Left lung (tissue), 14 donors: ENCODE results near the gene JAZF1. TPM values are rescaled to one million over a fixed set of nuclear protein-coding genes. Genes with fewer than 3 reads are reported as not detected.

Experiments
- ATAC-seq: fragments of 200-7000 bp; cut with Tn5 transposase; one replicate; pipeline ENCODE4 v1.9.1; 2020; ENCODE audit warnings: moderate library complexity
- DNase-seq, 4 donors: peaks; one replicate each; pipeline ENCODE4 v3.0.0-alpha.2; 2013 to 2020
- H3K27ac ChIP-seq, 2 donors: fragments of 200-600 bp; sonication (generic) in 1 of 2; one replicate each; pipeline versions ENCODE4 v1.5.0 to v1.8.0; 2020 to 2021
- H3K27me3 ChIP-seq, 2 donors: fragments of 200-600 bp; sonication (generic) in 1 of 2; one replicate each; pipeline versions ENCODE4 v1.5.0 to v1.8.0; 2020 to 2021
- H3K36me3 ChIP-seq, 2 donors: fragments of 200-600 bp; sonication (generic) in 1 of 2; one replicate each; pipeline versions ENCODE4 v1.5.0 to v1.8.0; 2020 to 2021
- H3K4me1 ChIP-seq, 2 donors: fragments of 200-600 bp; one replicate each; pipeline ENCODE4 v1.8.0; 2021
- H3K4me3 ChIP-seq, 2 donors: fragments of 200-600 bp; sonication (generic) in 1 of 2; one replicate each; pipeline versions ENCODE4 v1.5.0 to v1.8.0; 2020 to 2021; ENCODE audit warnings: mild to moderate bottlenecking in 1 of 2
- H3K9me3 ChIP-seq, 2 donors: fragments of 200-600 bp; sonication (generic) in 1 of 2; one replicate each; pipeline versions ENCODE4 v1.5.0 to v1.8.0; 2020 to 2021
- intact Hi-C, 2 donors: fragments of 100-400 bp; cut with DNase I; formaldehyde crosslinking; loops; one replicate each; pipeline versions ENCODE4 v1.11.2 to v1.14.2; 2022
- long read RNA-seq, 12 donors: library from polyadenylated mRNA in 2 of 12; unstranded in 2 of 12; transcript quantifications; one replicate each; pipeline ENCODE4 v2.0.0 and lab custom pipeline, GENCODE V29; 2019 to 2026
- polyA plus RNA-seq, 6 donors: library from polyadenylated mRNA; unstranded; fragments of 120-200 nt; gene quantifications; one replicate each; pipeline ENCODE4 v1.2.1, GENCODE V29; 2013; ENCODE audit not compliant: insufficient read length in 6 of 6
- total RNA-seq, 2 donors: library from RNA; stranded (reverse); fragmentation: NEBNext Ultra II Directional; extraction: Animal tissue kit (Norgen Biotek cat#: 25700); gene quantifications; one replicate each; pipeline ENCODE4 v1.2.1, GENCODE V29; 2021
- TF ChIP-seq, protein P1 (sequence below), 2 donors: fragments of 200-600 bp; sonication (generic) in 1 of 2; IDR thresholded peaks; one replicate each; pipeline versions ENCODE4 v1.5.0 to v1.8.0; 2021; ENCODE audit warnings: antibody characterized with exemption in 2 of 2
- donor health status: DM: no; HTN: yes; CAD: no.
- donor health status: DM: no; HTN: no; CAD: no.

Gene JAZF1
- total RNA-seq (10 to 100 TPM; 13.6 to 18.2 TPM), polyA plus RNA-seq (10 to 100 TPM; 11.1 to 15.4 (median 13.8) TPM)
- long read RNA-seq, donor 1, transcript JAZF1-201 (5 exons, 3,125 nt): major isoform, 9 of 9 reads
- long read RNA-seq, donor 1, partial matches to known transcripts: 0 of 9 reads
- long read RNA-seq, donor 1, other reads (novel, unspliced or antisense): 0 of 9 reads
- long read RNA-seq, donor 2, partial matches to known transcripts: 0 of 4 reads
- long read RNA-seq, donor 2, other reads (novel, unspliced or antisense): 0 of 4 reads
- long read RNA-seq, donor 3, partial matches to known transcripts: 0 of 1 reads
- long read RNA-seq, donor 3, other reads (novel, unspliced or antisense): 0 of 1 reads
- long read RNA-seq, donor 4, partial matches to known transcripts: 0 of 3 reads
- long read RNA-seq, donor 4, other reads (novel, unspliced or antisense): 1 of 3 reads
- long read RNA-seq, donor 5, partial matches to known transcripts: 0 of 2 reads
- long read RNA-seq, donor 5, other reads (novel, unspliced or antisense): 0 of 2 reads
- long read RNA-seq, donor 6, transcript JAZF1-201 (5 exons, 3,125 nt): major isoform, 5 of 5 reads
- long read RNA-seq, donor 6, partial matches to known transcripts: 0 of 5 reads
- long read RNA-seq, donor 6, other reads (novel, unspliced or antisense): 0 of 5 reads
- long read RNA-seq, donor 7, partial matches to known transcripts: 0 of 2 reads
- long read RNA-seq, donor 7, other reads (novel, unspliced or antisense): 0 of 2 reads
- long read RNA-seq, donor 8, transcript JAZF1-201 (5 exons, 3,125 nt): major isoform, 7 of 7 reads
- long read RNA-seq, donor 8, partial matches to known transcripts: 0 of 7 reads
- long read RNA-seq, donor 8, other reads (novel, unspliced or antisense): 0 of 7 reads
- long read RNA-seq, donor 9: 0 reads
- long read RNA-seq, donor 10: 0 reads
- long read RNA-seq, donor 11, transcript JAZF1-201 (5 exons, 3,125 nt): major isoform, 20 of 21 reads
- long read RNA-seq, donor 11, partial matches to known transcripts: 0 of 21 reads
- long read RNA-seq, donor 11, other reads (novel, unspliced or antisense): 0 of 21 reads
- long read RNA-seq, donor 12, partial matches to known transcripts: 0 of 4 reads
- long read RNA-seq, donor 12, other reads (novel, unspliced or antisense): 0 of 4 reads

DNA sequence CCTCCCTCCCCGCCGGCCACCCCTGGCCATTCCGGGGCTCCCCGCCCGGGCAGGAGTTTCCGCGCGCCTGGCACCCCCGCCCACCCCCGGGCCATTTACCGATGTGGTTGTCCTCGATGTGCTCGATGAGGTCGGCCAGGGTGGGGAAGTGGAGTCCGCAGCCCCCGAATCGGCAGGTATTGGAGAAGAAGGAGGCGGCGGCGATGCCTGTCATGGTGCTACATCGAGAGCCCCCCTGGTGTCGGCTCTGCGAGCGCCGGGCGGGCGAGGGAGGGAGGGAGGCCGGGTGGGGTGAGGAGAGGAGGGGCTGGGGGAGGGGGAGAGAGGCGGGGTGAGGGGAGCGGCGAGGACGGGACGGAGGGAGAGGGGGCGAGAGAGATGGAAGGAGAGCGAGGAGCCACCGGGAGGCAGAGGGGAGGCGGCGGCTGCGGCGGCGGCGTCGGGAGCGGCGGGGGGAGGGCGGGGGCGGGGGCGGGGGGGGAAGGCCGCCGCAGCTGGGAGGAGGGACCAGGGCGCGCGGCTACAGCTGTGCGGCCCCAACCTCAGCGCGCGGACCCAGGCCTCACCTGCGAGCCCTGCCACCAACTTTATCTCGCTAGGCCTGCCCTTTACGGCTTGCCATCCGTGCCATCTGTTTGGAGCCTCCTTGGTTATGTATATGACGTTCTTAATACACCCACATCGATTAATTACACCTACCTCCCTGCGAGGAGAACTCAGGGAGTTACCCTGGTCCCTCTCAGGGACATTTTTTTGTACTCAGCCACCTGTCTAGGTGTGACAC, at the start of gene JAZF1:
Gene JAZF1, minus strand, starts transcription at position 432 of the 784 bp plus-strand sequence.
- H3K4me3 ChIP-seq: peak within 1 kb of the TSS; percentile 54 to 65
- H3K9me3 ChIP-seq: no peaks in the 10 kb centered on the region
- peaks cover 5 to 29% of the 10 kb centered on the region in 2 donors for H3K4me1 ChIP-seq
- intact Hi-C loops: no loop called here
- H3K27ac ChIP-seq: peak within 1 kb of the TSS in 1 of 2 donors; percentile 87
- DNase-seq: peak in 3 of 4 donors; percentile 64 to 88 (median 76)
- no peaks in the 10 kb centered on the region for H3K27me3 ChIP-seq
- H3K36me3 ChIP-seq: no peaks in the 10 kb centered on the region
- ATAC-seq: peak; percentile 71
- TF ChIP-seq, protein P1, sequence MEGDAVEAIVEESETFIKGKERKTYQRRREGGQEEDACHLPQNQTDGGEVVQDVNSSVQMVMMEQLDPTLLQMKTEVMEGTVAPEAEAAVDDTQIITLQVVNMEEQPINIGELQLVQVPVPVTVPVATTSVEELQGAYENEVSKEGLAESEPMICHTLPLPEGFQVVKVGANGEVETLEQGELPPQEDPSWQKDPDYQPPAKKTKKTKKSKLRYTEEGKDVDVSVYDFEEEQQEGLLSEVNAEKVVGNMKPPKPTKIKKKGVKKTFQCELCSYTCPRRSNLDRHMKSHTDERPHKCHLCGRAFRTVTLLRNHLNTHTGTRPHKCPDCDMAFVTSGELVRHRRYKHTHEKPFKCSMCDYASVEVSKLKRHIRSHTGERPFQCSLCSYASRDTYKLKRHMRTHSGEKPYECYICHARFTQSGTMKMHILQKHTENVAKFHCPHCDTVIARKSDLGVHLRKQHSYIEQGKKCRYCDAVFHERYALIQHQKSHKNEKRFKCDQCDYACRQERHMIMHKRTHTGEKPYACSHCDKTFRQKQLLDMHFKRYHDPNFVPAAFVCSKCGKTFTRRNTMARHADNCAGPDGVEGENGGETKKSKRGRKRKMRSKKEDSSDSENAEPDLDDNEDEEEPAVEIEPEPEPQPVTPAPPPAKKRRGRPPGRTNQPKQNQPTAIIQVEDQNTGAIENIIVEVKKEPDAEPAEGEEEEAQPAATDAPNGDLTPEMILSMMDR (IDR thresholded peaks at IDR 0.05): no peak

DNA sequence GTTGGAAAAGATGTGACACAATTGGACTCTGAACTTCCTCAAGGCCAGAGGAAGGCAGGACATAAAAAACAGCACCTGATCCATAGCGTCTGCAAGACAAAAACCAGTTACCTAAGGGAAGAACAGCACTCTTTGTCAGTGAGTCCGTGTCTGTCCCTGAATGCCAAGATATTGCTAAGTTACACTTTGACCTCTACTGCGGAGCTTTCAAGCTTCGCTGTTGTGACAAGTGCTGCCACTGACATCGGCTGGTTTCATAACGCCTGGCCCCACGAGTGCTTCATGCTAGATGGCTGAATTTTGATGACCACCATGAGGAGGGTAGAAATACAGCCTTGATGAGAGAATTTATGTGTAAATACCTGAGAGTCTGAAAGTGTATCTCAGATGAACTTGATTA, 49.7 kb upstream of the JAZF1 start:
- TF ChIP-seq, protein P1 (IDR thresholded peaks at IDR 0.05): no peak
- H3K27me3 ChIP-seq: no peaks in the 10 kb centered on the region
- H3K27ac ChIP-seq: no peak overlapping the region
- H3K4me3 ChIP-seq: no peak overlapping the region
- ATAC-seq: no peak
- no peak for DNase-seq
- intact Hi-C loops: no loop called here
- no peaks in the 10 kb centered on the region for H3K9me3 ChIP-seq
- H3K36me3 ChIP-seq: no peaks in the 10 kb centered on the region
- no peaks in the 10 kb centered on the region for H3K4me1 ChIP-seq

DNA sequence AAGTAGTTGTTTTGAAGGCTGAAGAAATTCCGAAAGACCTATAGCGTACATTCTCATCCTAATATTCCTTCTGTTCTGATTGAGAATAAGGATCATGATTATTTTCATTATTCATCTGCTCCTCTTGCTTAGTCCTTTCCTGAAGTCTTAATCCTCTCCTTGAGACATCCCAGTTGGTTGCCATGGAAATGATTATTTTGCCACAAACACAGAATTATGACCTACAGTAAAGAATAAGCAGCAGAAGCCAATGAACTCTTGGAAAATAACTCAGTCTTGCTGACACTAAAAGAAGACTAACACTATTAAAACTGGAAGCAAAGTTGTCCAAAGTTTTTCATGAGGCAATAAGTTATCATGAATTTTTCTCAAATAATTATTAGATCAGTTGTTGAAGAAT, 47.8 kb upstream of the JAZF1 start:
- no peaks in the 10 kb centered on the region for H3K9me3 ChIP-seq
- H3K27ac ChIP-seq: no peak overlapping the region
- ATAC-seq (no peak), DNase-seq (no peak)
- TF ChIP-seq, protein P1 (IDR thresholded peaks at IDR 0.05): no peak
- H3K4me3 ChIP-seq: no peak overlapping the region
- no peaks in the 10 kb centered on the region for H3K36me3 ChIP-seq
- intact Hi-C loops: no loop called here
- no peaks in the 10 kb centered on the region for H3K4me1 ChIP-seq
- H3K27me3 ChIP-seq: no peaks in the 10 kb centered on the region

DNA sequence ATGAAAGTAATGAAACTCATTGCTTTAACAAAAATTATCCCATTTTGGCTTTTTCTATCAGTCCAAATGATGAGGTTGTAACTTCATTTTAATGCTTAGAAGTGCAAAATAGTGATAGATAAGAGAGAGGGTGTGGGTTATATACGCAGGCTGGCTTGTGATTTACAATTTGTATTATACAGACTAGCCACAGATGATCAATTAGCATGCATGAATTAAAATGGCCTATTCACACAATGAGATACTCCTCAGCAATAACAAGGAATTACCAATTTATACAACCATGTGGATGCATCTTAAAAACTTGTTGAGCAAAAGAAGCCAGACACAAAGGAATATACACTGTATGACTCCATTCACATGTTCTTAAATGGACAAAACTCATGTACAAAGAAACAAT, 45.4 kb upstream of the JAZF1 start:
- no peak overlapping the region for H3K27ac ChIP-seq
- no peaks in the 10 kb centered on the region for H3K9me3 ChIP-seq
- TF ChIP-seq, protein P1 (IDR thresholded peaks at IDR 0.05): no peak
- DNase-seq: no peak
- no peaks in the 10 kb centered on the region for H3K36me3 ChIP-seq
- no peak overlapping the region for H3K4me3 ChIP-seq
- no peaks in the 10 kb centered on the region for H3K27me3 ChIP-seq
- no peak for ATAC-seq
- no peaks in the 10 kb centered on the region for H3K4me1 ChIP-seq
- intact Hi-C loops: no loop called here
